ENCODE results near the gene ENAH.
"Not testable (repeated sequence)": the region's sequence is repeated elsewhere in the genome, so short reads cannot be mapped to it uniquely, and the experiment has no call there.

ENAH gene

DNA sequence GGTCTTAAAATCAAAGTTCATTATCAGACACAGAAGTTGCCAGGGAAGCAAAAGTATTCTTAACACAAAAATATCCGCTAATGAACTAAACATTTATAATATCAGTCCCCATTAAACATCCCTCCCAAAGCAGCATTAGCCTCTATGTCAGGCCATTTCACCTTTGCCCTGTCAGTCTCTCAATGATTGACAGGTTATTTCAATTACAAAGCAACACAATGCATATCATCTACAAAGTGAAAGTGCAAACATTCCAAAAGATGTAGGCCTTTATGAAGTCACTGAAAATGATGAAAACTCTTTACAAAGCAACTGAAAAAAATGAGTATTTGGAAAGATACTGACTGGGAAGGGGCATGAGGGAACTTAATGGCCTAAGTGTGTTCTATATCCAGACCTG, 14.1 kb downstream of the ENAH start:
- DNase-seq, result no peak

DNA sequence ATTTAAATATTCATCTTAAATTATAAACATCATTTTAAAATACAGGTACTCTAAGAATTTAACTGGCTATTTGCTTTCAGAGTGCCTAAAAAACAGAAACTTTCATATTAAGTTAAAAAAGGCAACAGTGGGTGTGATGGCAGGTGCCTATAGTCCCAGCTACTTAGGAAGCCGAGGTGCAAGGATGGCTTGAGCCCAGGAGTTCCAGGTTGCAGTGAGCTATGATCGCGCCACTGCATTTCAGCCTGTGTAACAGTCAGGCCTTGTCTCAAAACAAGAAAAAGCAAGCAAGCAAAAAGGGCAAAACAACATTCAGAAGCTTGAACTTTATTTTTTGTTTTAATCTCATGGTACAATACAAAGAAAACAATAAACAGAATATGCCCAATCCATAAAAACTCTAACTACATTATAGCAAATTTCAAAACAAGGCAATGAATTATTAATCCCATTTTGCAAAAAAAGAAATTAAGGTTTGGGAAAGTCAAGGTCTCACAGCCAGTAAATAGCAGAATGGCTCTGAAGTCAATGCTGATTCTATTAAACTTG, 15.2 kb downstream of the ENAH start:
- DNase-seq, result no peak

DNA sequence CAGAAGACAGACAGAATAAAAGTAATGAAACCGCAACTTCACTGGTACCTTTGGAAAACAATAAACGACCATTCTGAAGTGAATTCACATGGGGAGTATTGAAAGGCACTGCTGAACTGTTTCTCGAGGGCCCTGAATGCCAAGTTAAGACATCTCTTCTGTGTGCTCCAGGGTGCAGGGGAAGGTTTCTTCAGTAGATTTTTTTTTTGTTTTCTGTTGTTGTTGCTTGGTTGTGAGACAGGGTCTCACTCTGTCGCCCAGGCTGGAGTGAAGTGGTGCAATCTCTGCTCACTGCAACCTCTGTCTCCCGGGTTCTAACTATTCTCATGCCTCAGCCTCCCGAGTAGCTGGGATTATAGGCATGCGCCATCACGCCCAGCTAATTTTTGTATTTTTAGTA, 15.9 kb downstream of the ENAH start:
- not testable (repeated sequence) for DNase-seq

DNA sequence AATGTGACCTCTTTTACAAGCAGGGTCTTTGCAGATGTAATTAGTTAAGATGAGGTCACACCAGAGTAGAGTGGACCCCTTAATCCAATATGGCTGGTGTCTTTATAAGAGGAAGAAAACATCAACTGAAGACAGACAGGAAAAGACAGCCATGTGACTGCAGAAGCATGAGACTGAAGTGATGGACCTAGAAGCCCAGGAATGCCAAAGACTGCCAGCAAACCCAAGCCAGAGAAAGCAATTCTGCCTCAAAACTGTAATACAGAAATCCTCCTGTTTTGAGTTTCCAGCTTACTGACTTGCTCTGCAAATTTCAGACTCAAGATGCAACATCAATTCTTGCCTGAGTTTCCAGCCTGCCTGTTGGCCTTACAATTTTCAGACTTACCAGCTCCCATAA, 17.3 kb downstream of the ENAH start:
- DNase-seq, result no peak

DNA sequence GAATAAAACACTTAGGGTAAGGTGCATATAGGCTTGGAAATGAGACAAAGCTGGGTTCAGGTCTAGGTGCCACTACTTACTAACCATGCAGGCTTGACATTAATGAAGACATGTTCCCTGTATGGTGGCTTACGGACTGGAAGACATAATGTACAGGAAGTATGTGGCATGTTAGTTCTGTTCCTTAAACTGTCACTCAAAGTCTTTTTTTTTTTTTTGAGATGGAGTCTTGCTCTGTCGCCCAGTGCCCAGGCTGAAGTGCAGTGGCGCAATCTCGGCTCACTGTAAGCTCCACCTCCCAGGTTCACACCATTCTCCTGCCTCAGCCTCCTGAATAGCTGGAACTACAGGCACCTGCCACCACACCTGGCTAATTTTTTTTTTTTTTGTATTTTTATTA, 20.1 kb downstream of the ENAH start:
- DNase-seq, result not testable (repeated sequence)

DNA sequence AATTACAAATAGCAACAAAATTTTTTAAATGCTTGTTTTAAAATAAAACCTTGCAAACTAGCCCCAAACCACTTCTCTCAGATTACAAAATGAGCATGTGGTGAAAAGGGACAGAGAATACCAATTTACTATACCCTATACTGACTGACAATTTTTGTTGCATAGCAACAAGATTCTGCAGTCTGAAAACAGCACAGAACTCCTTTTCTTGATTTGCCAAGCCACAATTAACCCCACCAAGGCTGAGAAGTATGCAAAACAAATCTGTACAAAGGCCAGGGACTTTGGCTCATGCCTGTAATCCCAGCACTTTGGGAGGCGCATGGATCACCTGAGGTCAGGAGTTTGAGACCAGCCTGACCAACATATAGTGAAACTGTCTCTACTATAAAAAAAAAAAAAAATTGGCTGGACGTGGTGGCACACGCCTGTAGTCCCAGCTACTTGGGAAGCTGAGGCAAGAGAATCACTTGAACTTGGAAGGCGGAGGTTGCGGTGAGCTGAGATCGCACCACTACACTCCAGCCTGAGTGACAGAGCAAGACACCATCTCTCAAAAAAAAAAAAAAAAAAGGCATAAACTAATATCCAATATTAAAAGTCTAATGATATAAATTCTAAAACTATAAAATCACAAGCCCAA, 21.8 kb downstream of the ENAH start:
- DNase-seq, result no peak

DNA sequence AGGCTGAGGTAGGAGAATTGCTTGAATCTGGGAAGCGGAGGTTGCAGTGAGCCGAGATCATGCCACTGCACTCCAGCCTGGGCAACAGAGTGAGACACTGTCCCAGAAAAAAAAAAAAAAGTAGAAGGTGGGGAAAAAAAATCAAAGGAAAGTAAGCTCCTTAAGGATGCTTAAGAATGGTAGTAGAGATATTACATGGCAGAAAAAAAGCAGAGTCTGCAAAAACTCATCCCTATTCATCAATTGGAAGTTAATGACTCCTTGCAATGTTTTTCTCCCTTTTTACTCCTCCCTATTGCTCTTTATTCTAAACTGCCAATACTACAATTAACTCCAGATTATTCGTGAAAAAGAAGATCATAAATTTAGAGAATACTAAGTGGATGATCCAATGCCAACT, 23.4 kb downstream of the ENAH start:
- no peak for DNase-seq

DNA sequence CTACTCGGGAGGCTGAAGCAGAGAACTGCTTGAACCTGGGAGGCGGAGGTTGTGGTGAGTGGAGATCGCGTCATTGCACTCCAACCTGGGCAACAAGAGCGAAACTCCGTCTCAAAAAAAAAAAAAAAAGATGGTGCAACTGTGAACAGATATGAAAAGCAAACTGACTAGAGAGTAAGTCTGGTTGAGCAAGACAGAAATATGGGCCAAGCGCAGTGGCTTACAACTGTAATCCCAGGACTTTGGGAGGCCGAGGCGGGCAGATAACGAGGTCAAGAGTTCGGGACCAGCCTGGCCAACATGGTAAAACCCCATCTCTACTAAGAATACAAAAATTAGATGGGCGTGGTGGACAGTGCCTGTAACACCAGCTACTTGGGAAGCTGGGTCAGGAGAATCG, 24.1 kb downstream of the ENAH start:
- not testable (repeated sequence) for DNase-seq

DNA sequence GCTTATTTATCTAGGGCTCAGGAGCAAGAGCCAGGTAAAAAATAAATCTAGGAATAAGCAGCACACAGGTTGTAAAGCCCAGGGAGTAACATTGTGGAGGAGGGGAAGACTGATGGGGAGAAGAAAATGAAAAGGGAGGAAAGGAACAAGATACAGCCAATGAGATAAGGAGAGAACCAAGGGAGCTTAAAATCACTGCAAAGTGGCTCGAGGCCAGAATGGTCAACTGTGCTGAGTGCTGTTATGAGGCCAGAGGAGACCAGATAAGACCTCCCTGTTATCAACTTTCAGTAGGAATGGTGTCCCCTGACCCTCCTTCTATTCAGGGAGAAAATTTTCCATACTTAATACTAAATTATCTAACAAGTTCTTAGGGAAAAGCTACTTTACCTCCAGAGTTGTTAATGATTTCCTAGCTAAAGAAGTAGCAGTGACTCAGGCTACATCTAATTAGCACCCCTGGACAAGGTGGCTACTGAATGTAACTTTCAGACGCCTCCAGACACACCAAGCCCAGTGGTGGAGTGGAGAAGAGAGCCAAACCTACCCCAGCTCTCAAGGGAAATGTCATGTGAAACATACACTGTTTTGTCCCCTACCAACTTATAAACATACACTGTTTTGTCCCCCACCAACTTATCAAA, 25.5 kb downstream of the ENAH start:
- DNase-seq, result no peak

DNA sequence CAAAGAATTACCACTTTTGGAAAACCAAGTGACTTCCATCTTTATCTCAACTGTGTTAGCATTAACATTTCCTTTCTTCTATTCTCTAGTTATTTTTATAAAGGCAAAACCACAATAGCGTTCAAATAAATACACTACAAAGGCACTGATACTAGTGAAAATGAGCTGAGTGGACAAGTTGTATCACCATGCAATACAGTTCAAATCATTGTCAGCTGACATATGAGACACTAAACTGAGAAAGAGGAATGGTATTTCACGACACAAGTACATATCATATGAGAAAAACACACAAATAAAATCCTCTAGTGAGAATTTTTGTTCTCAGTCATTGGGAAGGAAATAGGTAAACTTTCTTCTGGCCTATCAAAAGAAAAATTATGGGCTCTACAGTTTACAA, 26.2 kb downstream of the ENAH start:
- no peak for DNase-seq

DNA sequence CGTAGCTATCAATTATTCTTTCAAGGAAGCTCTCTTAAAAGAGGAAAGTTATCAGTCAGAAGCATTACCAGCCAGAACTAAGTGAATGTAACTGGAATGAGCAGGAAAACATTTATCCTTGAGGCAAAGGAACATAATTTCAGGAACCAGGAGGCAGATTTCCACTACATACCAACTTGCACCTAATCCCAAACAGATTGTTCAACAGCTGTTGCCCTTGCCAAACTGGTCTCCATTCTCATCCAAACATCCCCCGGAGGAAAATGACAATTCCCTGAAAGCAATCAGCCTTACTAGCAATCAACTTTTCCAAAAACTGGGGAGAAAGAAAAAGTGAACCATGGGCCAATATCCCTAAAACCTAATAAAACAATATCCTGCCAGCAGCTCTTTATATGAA, 35.0 kb downstream of the ENAH start:
- no peak for DNase-seq

DNA sequence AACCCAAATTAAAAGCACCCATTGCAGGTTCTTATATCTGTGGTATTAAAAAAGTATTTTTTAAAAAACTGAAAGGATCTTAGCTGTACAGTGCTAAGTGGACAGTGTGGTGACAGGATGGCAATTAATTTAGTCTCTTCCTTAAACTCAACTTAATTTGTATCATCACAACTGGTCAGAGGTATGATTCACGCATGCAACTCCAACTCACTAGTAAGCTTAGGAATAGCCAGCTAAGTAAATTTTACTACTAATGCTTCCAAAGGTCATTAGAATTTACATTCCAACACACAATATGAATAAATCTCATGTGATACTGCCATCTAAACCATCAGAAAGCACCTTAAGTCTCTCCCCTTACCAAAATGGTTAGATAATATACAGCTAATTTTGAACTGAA, 35.4 kb downstream of the ENAH start:
- no peak for DNase-seq

DNA sequence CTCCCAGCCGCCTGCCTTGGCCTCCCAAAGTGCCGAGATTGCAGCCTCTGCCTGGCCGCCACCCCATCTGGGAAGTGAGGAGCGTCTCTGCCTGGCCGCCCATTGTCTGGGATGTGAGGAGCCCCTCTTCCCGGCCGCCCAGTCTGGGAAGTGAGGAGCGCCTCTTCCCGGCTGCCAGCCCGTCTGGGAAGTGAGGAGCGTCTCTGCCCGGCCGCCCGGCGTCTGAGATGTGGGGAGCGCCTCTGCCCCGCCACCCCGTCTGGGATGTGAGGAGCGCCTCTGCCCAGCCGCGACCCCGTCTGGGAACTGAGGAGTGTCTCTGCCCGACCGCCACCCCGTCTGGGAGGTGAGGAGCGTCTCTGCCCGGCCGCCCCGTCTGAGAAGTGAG, 37.5 kb downstream of the ENAH start:
- DNase-seq, result not testable (repeated sequence)

DNA sequence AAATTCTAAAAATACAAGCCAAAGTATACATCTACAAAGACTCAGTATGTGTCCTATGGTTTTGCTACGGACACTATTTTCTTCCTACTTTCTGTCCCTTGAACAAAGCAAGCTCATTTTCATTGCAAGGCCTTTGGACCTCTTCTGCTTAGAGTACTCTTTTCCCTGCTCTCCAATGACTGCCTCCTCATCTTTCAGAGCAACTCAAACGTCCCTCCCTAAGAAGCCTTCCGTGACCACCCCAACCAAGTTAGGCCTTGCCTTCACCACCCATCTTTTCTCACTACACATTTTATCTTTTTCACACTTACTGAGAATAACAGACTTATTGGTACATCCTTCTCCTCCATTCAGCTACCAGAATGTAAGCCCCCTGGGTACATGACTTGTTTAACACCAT, 39.9 kb downstream of the ENAH start:
- no peak for DNase-seq

DNA sequence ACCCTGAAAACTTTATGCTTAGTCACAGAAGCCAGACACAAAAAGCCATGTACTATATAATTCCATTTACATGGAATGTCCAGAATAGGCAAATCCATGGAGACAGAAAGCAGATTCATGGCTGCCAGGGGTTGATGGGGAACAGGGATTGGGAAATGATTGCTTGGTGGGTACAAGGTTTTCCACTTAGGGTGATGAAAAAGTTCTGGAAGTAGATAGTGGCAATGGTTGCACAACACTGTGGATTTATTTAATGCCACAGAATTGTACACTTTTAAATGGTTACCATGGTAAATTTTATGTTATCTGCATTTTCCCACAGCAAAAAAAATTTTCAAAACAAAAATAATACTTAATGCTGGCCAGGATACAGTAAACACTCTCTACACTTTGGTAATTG, 40.6 kb downstream of the ENAH start:
- DNase-seq, result no peak

DNA sequence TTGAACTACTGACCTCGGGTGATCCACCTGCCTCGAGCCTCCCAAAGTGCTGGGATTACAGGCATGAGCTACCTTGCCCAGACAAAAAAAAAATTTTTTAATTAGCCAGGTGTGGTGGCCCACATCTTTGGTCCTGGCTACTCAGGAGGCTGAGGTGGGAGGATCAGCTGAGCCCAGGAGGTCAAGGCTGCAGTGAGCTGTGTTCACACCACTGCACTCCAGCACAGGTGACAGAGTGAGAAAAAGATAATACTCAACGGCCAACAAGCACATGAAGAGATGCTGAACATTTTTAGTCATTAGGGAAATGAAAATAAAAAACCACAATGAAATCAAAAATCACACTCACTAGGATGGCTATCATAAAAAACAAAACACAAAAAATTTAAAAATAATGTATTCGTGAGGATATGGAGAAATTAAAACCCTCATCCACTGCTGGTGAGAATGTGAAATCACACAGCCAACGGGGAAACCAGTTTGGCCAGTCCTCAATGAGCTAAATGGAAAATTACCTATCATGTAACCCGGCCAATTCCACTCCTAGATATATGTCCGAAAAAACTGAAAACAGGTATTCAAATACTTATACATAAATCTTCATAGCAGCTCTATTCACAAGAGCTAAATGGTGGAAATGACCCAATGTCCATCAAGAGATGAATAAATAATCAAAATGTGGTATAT, 41.2 kb downstream of the ENAH start:
- no peak for DNase-seq

DNA sequence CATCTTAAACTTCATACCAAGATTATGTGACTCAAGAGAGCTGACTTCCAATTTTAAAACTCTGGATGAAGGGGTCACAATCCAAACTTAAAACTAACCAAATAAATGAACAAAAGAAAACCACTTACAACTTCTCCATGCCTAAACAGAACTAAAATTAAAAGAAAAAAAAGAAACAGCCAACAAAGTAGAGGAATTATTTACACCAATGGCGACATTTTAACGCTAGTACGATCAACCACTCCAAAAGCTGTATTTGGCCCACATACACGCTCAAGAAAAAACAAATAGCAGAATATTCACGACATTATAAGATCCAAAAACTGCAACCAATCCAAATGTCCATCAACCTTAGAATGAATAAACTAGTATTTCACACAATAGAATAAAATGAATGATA, 42.4 kb downstream of the ENAH start:
- no peak for DNase-seq

DNA sequence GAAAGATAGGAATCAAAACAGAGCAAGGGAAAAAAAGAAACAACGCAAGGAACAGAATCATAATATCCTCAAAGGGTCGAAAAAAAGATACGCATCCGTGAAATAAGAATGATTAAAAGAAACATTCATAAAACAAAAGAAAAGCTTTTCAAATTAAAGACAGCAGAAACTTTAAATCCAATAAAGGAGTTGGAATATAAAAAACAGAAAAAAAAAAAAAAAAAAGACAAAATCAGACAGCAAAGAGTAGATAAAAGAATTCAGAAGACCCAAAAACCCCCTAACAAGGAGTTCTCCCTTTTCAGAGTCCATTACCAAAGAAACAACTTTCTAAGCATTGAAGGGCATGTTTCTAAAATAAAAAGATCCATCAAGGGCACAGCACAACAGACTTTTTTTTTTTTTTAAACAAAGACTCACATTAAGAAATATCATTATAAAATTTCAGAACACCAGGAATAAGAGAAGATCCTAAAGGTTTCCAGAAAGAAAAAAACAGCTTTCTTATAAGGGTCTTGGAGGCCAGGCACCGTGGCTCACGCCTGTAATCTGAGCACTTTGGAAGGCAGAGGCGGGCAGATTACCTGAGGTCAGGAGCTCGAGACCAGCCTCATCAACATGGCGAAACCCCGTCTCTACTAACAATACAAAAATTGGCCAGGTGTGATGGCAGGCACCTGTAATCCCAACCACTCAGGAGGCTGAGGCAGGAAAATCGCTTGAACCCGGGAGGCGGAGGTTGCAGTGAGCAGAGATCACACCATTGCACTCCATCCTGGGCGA, 44.7 kb downstream of the ENAH start:
- DNase-seq, result no peak

DNA sequence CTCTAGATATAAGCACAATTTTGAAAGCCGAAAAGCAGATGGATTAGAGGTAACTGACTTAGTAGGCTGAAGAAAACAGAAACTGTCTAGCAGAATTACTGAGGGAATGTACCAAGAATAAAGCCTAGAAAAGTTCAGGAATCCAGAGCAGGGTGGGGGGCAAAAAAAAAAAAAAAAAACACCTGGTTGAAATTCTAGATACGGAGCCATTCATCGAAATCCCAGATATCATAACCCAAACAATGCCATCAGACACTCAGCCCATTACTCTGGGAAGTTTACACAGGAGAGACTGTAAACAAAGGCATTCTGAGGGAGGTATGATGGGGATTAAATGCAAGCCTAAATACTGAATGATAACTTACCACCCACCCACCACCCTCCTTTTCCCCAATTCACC, 45.6 kb downstream of the ENAH start:
- no peak for DNase-seq

DNA sequence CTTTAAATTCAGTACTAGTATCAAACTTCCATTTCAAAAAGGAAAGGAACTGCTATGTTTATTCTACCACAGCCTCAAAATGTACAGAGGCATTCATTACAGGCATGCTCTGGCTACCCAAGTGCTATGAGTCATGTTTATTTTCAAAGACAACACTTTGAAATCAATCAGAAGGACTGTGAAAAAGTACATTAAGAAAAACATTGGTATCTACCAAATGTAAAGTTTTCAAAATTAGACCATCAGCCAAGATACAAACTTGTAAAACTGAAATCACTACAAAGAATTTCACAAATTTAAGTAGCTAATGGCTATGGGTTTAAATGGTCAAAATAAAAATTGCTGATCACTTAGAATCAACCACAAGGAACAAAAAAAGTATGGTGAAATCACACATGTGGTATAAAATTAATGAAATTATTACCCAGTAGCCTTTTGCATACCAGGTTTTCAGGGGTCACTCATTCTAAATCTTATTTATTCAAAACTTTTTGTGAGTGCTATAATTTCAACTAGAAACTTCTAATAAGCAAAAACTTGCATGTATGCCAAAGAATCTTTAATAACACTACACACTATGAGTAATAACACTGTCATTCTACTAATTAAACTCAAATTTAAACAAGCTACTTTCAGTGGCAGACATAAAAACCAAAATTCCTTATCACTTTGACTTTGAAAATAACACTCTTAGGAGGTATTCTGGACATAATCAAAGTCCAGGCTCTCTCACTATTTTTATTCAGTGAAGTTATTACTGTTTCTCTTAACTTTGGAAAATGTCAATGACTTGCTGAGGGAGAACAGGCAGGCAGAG, 49.2 kb downstream of the ENAH start:
- peak in 1 of 2 donors; percentile 44 for DNase-seq

DNA sequence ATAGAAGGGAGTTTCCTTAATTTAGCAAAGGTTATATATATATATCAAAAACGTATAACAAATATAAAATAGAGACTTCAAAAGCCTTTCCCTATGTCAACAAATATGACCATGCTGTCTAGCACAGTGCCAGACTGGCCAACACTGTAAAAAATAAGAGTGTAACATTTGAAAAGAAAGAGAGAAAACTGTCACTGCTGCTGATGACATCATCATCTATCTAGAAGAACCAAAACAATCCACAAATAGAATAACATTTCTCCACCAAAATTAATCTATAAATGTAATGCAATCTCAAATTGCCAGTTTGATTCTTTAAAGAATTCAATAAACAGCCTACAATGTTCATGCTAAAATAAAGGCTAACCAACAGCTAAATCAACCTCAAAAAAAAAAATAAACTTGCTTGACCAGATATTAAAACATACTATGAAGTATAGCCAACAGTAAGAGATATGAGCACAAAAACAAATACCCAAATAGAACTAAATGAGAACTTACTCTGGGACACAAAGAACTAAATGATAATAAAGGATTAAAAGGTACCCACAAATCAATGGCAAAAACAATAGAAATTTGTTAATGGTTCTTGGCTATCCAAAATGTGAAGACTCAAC, 50.2 kb downstream of the ENAH start:
- DNase-seq, result no peak

Data from bone marrow (tissue), 2 donors.